VCaP (cell line): Measurements from ENCODE around the gene RALA.
A peak's percentile ranks its signal among the peaks of the same experiment; 100 is the strongest.

Source experiments
- H3K27ac ChIP-seq: fragments of 450-650 bp; 2 replicates; pipeline ENCODE4 v1.5.1; 2017
- TF ChIP-seq, protein P1 (sequence below): fragments of 450-650 bp; conservative IDR thresholded peaks from 2 replicates; pipeline ENCODE4 v1.5.1; 2017; ENCODE audit warnings: mild to moderate bottlenecking, moderate library complexity

The RALA gene

GRCh38 chr7:39647816-39648215 is 24.4 kb downstream of the RALA start:
- TF ChIP-seq, protein P1, sequence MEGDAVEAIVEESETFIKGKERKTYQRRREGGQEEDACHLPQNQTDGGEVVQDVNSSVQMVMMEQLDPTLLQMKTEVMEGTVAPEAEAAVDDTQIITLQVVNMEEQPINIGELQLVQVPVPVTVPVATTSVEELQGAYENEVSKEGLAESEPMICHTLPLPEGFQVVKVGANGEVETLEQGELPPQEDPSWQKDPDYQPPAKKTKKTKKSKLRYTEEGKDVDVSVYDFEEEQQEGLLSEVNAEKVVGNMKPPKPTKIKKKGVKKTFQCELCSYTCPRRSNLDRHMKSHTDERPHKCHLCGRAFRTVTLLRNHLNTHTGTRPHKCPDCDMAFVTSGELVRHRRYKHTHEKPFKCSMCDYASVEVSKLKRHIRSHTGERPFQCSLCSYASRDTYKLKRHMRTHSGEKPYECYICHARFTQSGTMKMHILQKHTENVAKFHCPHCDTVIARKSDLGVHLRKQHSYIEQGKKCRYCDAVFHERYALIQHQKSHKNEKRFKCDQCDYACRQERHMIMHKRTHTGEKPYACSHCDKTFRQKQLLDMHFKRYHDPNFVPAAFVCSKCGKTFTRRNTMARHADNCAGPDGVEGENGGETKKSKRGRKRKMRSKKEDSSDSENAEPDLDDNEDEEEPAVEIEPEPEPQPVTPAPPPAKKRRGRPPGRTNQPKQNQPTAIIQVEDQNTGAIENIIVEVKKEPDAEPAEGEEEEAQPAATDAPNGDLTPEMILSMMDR = no peak

DNA sequence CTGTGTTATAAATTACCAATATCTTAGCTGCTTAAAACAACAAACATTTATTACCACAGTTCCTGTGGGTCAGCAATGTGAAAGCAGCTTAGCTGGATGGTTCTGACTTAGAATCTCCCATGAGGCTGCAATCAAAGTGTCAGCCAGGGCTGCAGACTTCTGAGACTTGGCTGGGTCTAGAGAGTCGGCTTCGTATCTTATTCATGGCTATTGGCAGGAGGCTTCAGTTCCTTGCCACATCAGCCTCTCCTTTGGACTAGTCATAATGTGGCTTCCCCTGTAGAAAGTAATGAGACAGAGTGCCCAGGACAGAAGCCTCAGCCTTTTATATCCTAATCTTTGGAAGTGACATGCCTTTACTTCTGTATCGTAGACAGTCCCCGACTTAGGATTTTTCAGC is 27.3 kb downstream of the RALA start:
- no peak overlapping the region for H3K27ac ChIP-seq
- TF ChIP-seq, protein P1 = no peak

More at GRCh38 chr7:39647816-39648215, 24.4 kb downstream of the RALA start:
- H3K27ac ChIP-seq = no peak overlapping the region

GRCh38 chr7:39651265-39651664 is 27.9 kb downstream of the RALA start:
- no peak overlapping the region for H3K27ac ChIP-seq
- TF ChIP-seq, protein P1 = no peak

- H3K27ac ChIP-seq = no peak overlapping the region
- TF ChIP-seq, protein P1 = no peak
Observed at GRCh38 chr7:39656415-39656814, 33.0 kb downstream of the RALA start.

DNA sequence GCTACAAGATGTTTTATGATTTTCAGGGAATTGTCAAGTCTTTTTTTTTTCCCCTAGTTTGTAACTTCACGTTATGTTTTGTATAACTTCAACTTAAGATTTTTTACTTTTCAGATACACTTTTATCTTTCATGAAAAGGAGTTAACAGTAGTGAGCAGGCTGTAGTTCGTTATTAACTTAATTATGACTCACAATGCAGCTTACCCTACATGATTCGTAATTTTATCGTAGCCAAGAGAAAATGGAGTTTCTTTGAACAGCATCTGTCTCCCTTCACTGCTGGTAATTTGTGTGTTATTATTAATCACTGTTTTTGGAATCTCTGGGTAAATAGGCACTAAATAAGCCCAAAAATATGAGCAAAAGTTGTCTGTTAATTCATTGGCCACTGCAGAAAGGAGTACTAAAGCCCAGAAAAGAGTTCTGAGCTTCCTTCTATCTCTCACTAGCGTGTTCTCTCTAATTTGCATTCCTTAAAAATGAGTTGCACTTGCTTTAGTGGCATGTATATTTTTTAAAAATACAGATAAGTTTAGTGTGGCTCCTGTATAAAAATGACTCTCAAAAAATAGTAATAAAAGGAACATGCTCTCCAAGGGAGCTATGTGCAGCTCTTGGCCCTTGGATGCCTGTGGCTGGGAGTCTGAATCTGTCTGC is 36.1 kb downstream of the RALA start:
- TF ChIP-seq, protein P1 = no peak
- H3K27ac ChIP-seq = no peak overlapping the region

- peak overlapping the region; percentile 70 for H3K27ac ChIP-seq
- TF ChIP-seq, protein P1 = no peak
Observed at GRCh38 chr7:39661960-39662359, 38.6 kb downstream of the RALA start.

- TF ChIP-seq, protein P1 = no peak
- H3K27ac ChIP-seq = peak overlapping the region; percentile 70
Observed at GRCh38 chr7:39663263-39663662, 39.9 kb downstream of the RALA start.
